H1 (cell line): Measurements from ENCODE around the gene ARHGEF1. TPM values are rescaled to one million over a fixed set of nuclear protein-coding genes. Genes with fewer than 3 reads are reported as not detected.

Experiments
- CTCF ChIA-PET: fragments of 300-600 bp; sonication (Branson Sonifier 250); formaldehyde crosslinking; loops from one replicate; lab custom pipeline; 2021; ENCODE audit not compliant: partially characterized antibody; lab: Charles Lee
- POLR2A ChIA-PET: fragments of 300-600 bp; sonication (Branson Sonifier 250); formaldehyde crosslinking; loops from one replicate; lab custom pipeline; 2021; ENCODE audit warnings: inconsistent platforms; ENCODE audit not compliant: partially characterized antibody; lab: Charles Lee
- DNase-seq, 2 experiments: peaks; one replicate each; pipeline versions ENCODE4 v3.0.0 to v3.0.0-alpha.2; 2010 to 2022; ENCODE audit warnings: low spot score in 2 of 2, low read depth in 1 of 2, mixed read lengths in 1 of 2
- FAIRE-seq: peaks from 2 replicates; lab custom pipeline; 2011; peaks lifted over from hg19 to GRCh38; lab: Jason Lieb, UNC
- H2AFZ ChIP-seq: 2 replicates; pipeline ENCODE4 v1.8.1; 2012; ENCODE audit warnings: low read length, inconsistent platforms
- H2AK5ac ChIP-seq: 2 replicates; pipeline ENCODE4 v1.6.1; 2013; ENCODE audit warnings: low read depth, low read length
- H2BK120ac ChIP-seq: replicated peaks from 2 replicates; pipeline ENCODE3; 2013; ENCODE audit warnings: low read depth, low read length, inconsistent platforms
- H2BK12ac ChIP-seq: 2 replicates; pipeline ENCODE4 v1.6.1; 2013; ENCODE audit warnings: low read depth, low read length
- H2BK15ac ChIP-seq: 2 replicates; pipeline ENCODE4 v1.6.1; 2013; ENCODE audit warnings: low read length
- H2BK20ac ChIP-seq: 2 replicates; pipeline ENCODE4 v1.6.1; 2013; ENCODE audit warnings: low read length
- H2BK5ac ChIP-seq: 2 replicates; pipeline ENCODE4 v1.6.1; 2013; ENCODE audit warnings: low read depth, low read length
- H3K14ac ChIP-seq: 2 replicates; pipeline ENCODE4 v1.6.1; 2013; ENCODE audit warnings: inconsistent platforms; ENCODE audit not compliant: insufficient read length
- H3K18ac ChIP-seq: 2 replicates; pipeline ENCODE4 v1.6.1; 2013; ENCODE audit warnings: low read length; ENCODE audit errors: extremely low read depth
- H3K23ac ChIP-seq: 2 replicates; pipeline ENCODE4 v1.6.1; 2013; ENCODE audit warnings: inconsistent platforms; ENCODE audit not compliant: insufficient read length
- H3K23me2 ChIP-seq: 2 replicates; pipeline ENCODE4 v1.6.1; 2013; ENCODE audit warnings: low read depth, low read length
- H3K27ac ChIP-seq: 2 replicates; pipeline ENCODE4 v1.6.1; 2011; ENCODE audit warnings: low read depth, low read length, inconsistent platforms
- H3K27me3 ChIP-seq, 4 experiments: replicated peaks in 1 of 4; 1 replicate in 1 of 4; 2 replicates in 3 of 4; pipeline versions ENCODE4 v1.6.1 to v1.8.1; 2011 to 2013; ENCODE audit warnings: low read length in 3 of 4, mild to moderate bottlenecking in 3 of 4, inconsistent platforms in 2 of 4, mixed read lengths in 2 of 4, moderate library complexity in 1 of 4; ENCODE audit not compliant: control insufficient read depth in 3 of 4, insufficient read depth in 3 of 4; ENCODE audit errors: extremely low read depth in 1 of 4
- H3K36me3 ChIP-seq, 4 experiments: 2 replicates each; pipeline versions ENCODE4 v1.6.1 to v1.8.1; 2011 to 2013; ENCODE audit warnings: mild to moderate bottlenecking in 4 of 4, low read length in 3 of 4, moderate library complexity in 2 of 4, control low read depth in 1 of 4, inconsistent platforms in 1 of 4; ENCODE audit not compliant: insufficient read depth in 4 of 4, control insufficient read depth in 2 of 4
- H3K4ac ChIP-seq: replicated peaks from 2 replicates; pipeline ENCODE3; 2013; ENCODE audit warnings: low read length, low read depth, mixed read lengths, inconsistent platforms; ENCODE audit not compliant: insufficient read length
- H3K4me1 ChIP-seq, 4 experiments: replicated peaks in 1 of 4; 1 replicate in 1 of 4; 2 replicates in 3 of 4; pipeline versions ENCODE4 v1.6.1 to v1.8.1; 2011 to 2013; ENCODE audit warnings: low read length in 3 of 4, inconsistent platforms in 2 of 4, mixed read lengths in 1 of 4; ENCODE audit not compliant: insufficient read depth in 4 of 4, control insufficient read depth in 3 of 4
- H3K4me2 ChIP-seq, 2 experiments: 2 replicates each; pipeline versions ENCODE4 v1.6.1 to v1.8.1; 2011 to 2013; ENCODE audit warnings: low read depth in 2 of 2, low read length in 2 of 2, control low read depth in 1 of 2, inconsistent platforms in 1 of 2, mild to moderate bottlenecking in 1 of 2; ENCODE audit not compliant: insufficient read depth in 1 of 2
- H3K4me3 ChIP-seq, 4 experiments: fragments of 200-600, 300-600 bp in 1 of 4; sonication (generic), shearing (Covaris generic), sonication (Bioruptor Twin) in 1 of 4; 2 replicates each; pipeline versions ENCODE4 v1.5.1 to v1.8.1; 2011 to 2016; ENCODE audit warnings: low read length in 4 of 4, low read depth in 3 of 4, control low read depth in 2 of 4, inconsistent platforms in 2 of 4, mild to moderate bottlenecking in 2 of 4, mixed read lengths in 1 of 4, moderate library complexity in 1 of 4; ENCODE audit not compliant: insufficient read depth in 2 of 4; ENCODE audit errors: extremely low read depth in 1 of 4
- H3K56ac ChIP-seq: replicated peaks from 2 replicates; pipeline ENCODE3; 2013; ENCODE audit warnings: low read depth, mild to moderate bottlenecking, mixed read lengths, low read length, inconsistent platforms; ENCODE audit not compliant: insufficient read length
- H3K79me1 ChIP-seq: 2 replicates; pipeline ENCODE4 v1.6.1; 2013; ENCODE audit warnings: low read depth, low read length, control low read depth
- H3K79me2 ChIP-seq, 2 experiments: 2 replicates each; pipeline versions ENCODE4 v1.6.1 to v1.8.1; 2012 to 2013; ENCODE audit warnings: low read length in 2 of 2, mild to moderate bottlenecking in 2 of 2, inconsistent platforms in 1 of 2; ENCODE audit not compliant: insufficient read depth in 2 of 2, control insufficient read depth in 1 of 2
- H3K9ac ChIP-seq, 4 experiments: replicated peaks in 1 of 4; 1 replicate in 1 of 4; 2 replicates in 3 of 4; pipeline versions ENCODE4 v1.6.1 to v1.8.1; 2011 to 2013; ENCODE audit warnings: low read depth in 3 of 4, low read length in 3 of 4, control low read depth in 2 of 4, mild to moderate bottlenecking in 2 of 4, moderate library complexity in 2 of 4, inconsistent platforms in 1 of 4; ENCODE audit errors: extremely low read depth in 1 of 4
- H3K9me3 ChIP-seq, 2 experiments: 2 replicates each; pipeline versions ENCODE4 v1.6.1 to v1.8.1; 2012 to 2013; ENCODE audit warnings: mild to moderate bottlenecking in 2 of 2, moderate library complexity in 2 of 2, control low read depth in 1 of 2, inconsistent platforms in 1 of 2, low read depth in 1 of 2, low read length in 1 of 2, mixed read lengths in 1 of 2; ENCODE audit not compliant: insufficient read depth in 2 of 2
- H4K20me1 ChIP-seq, 2 experiments: replicated peaks in 1 of 2; 2 replicates each; pipeline versions ENCODE3 to v1.8.1; 2011 to 2013; ENCODE audit warnings: inconsistent platforms in 2 of 2, low read length in 2 of 2, mild to moderate bottlenecking in 1 of 2; ENCODE audit not compliant: insufficient read depth in 2 of 2, control insufficient read depth in 1 of 2
- H4K5ac ChIP-seq: 2 replicates; pipeline ENCODE4 v1.6.1; 2013; ENCODE audit warnings: low read length, low read depth, mixed read lengths, inconsistent platforms; ENCODE audit not compliant: insufficient read length
- H4K8ac ChIP-seq: 2 replicates; pipeline ENCODE4 v1.8.0; 2013; ENCODE audit warnings: mild to moderate bottlenecking, moderate library complexity, low read length, inconsistent platforms; ENCODE audit not compliant: insufficient read depth; ENCODE audit errors: extremely low read depth
- H4K91ac ChIP-seq: replicated peaks from 2 replicates; pipeline ENCODE3; 2013; ENCODE audit warnings: low read length, mixed read lengths, inconsistent platforms; ENCODE audit not compliant: insufficient read length
- ASH2L ChIP-seq: fragments of 200-600, 300-600 bp; sonication (generic); IDR thresholded peaks from one replicate; pipeline ENCODE4 v1.7.1; 2017; ENCODE audit warnings: low read length
- CBX5 ChIP-seq: fragments of 300-800, 300-1000 bp; sonication (generic); IDR thresholded peaks from 2 replicates; pipeline ENCODE4 v1.7.1; 2016; ENCODE audit warnings: antibody characterized with exemption, low read length, low read depth
- CEBPB ChIP-seq: IDR thresholded peaks from 2 replicates; pipeline ENCODE4 v1.6.1; 2012; ENCODE audit warnings: low read depth, low read length
- MAX ChIP-seq: IDR thresholded peaks from 2 replicates; pipeline ENCODE4 v1.6.1; 2012; ENCODE audit warnings: inconsistent platforms
- POU5F1 ChIP-seq: IDR thresholded peaks from 2 replicates; pipeline ENCODE4 v1.6.1; 2011; ENCODE audit warnings: low read depth, mild to moderate bottlenecking, low read length, moderate library complexity
- SIN3A ChIP-seq, 2 experiments: IDR thresholded peaks in 1 of 2; conservative IDR thresholded peaks in 1 of 2; 2 replicates each; pipeline ENCODE4 v1.6.1; 2011 to 2012; ENCODE audit warnings: low read length in 2 of 2, improper control_type of control experiment in 1 of 2, low read depth in 1 of 2, mild to moderate bottlenecking in 1 of 2
- SIRT6 ChIP-seq: IDR thresholded peaks from one replicate; pipeline ENCODE4 v1.7.1; 2012; ENCODE audit warnings: low read length, inconsistent platforms
- SP4 ChIP-seq: IDR thresholded peaks from 2 replicates; pipeline ENCODE4 v1.6.1; 2012; ENCODE audit warnings: low read length, inconsistent platforms
- SRF ChIP-seq: IDR thresholded peaks from 2 replicates; pipeline ENCODE4 v1.6.1; 2011; ENCODE audit warnings: mild to moderate bottlenecking, low read depth, low read length, moderate library complexity
- TBP ChIP-seq: IDR thresholded peaks from 2 replicates; pipeline ENCODE4 v1.6.1; 2011; ENCODE audit warnings: low read depth, low read length, improper control_type of control experiment
- WGBS, 2 experiments: shearing (Covaris generic) in 1 of 2; methylation state at CpG; one replicate each; pipeline versions ENCODE4 v1.1.6 to v1.1.7; 2013 to 2015; ENCODE audit warnings: low lambda C conversion rate in 2 of 2, mixed read lengths in 2 of 2, inconsistent platforms in 1 of 2, low coverage in 1 of 2, missing lambda C conversion rate in 1 of 2; ENCODE audit not compliant: insufficient replicate concordance in 2 of 2, insufficient coverage in 1 of 2, insufficient read length in 1 of 2; ENCODE audit errors: extremely low coverage in 1 of 2, missing lambda C conversion rate in 1 of 2; 5-methylcytosine and 5-hydroxymethylcytosine counted together
- polyA plus RNA-seq, 7 experiments: library from polyadenylated mRNA; depleted of rRNA in 3 of 7; stranded (reverse) in 5 of 7; unstranded in 2 of 7; fragments of >200 nt in 5 of 7; fragments of 200-250 nt in 2 of 7; gene quantifications; 1 replicate in 5 of 7; 2 replicates in 1 of 7; 4 replicates in 1 of 7; pipeline versions ENCODE4 v1.2.1 to v1.2.3, GENCODE V29; 2011 to 2013; ENCODE audit warnings: missing spikeins in 2 of 7, mixed read lengths in 2 of 7
- total RNA-seq: library from RNA; stranded (reverse); fragmentation: NEBNext Ultra II Directional; extraction: Animal tissue kit (Norgen Biotek cat#: 25700); gene quantifications from 2 replicates; pipeline ENCODE4 v1.2.1, GENCODE V29; 2021

Gene ARHGEF1
- total and polyA plus RNA-seq, 2 of the 8 experiments (the other 6 are each of a cell fraction or from before 2014, with no cell fraction given), result 23.0 to 49.0 TPM

- Histone ChIP-seq H4K8ac (no peak overlapping the region), H3K9ac (no peak overlapping the region), H2BK20ac (no peak overlapping the region), H3K23me2 (peaks cover 2% of the 10 kb centered on the region; the same call in 1 of the 2 replicates), H4K91ac (no peak overlapping the region), H3K56ac (no peak overlapping the region), H2BK120ac (no peak overlapping the region), H3K79me2 (no peaks in the 10 kb centered on the region), H4K5ac (no peak overlapping the region), H3K4me1 (no peaks in the 10 kb centered on the region), H3K23ac (no peak overlapping the region), H3K79me1 (no peaks in the 10 kb centered on the region), H3K36me3 (peaks cover 6 to 17% (median 16%) of the 10 kb centered on the region in 4 experiments), H3K4me2 (no peak overlapping the region), H3K4me3 (no peak overlapping the region), H3K27ac (no peak overlapping the region), H2AFZ (no peak overlapping the region), H3K4ac (no peak overlapping the region), H3K9me3 (no peaks in the 10 kb centered on the region), H2BK12ac (no peak overlapping the region), H2AK5ac (no peak overlapping the region), H3K27me3 (no peaks in the 10 kb centered on the region), H3K18ac (no peak overlapping the region), H3K14ac (no peak overlapping the region), H4K20me1 (peaks cover 0 to 7% of the 10 kb centered on the region in 2 experiments), H2BK5ac (no peak overlapping the region), H2BK15ac (no peak overlapping the region)
- no peak for TF ChIP-seq SIRT6
- TF ChIP-seq ASH2L, result no peak
- TF ChIP-seq SP4, result no peak
- TF ChIP-seq TBP, result no peak
- no peak for TF ChIP-seq POU5F1
- TF ChIP-seq CBX5, result no peak
- no peak for TF ChIP-seq MAX
- TF ChIP-seq CEBPB, result no peak
- no peak for TF ChIP-seq SRF
- TF ChIP-seq SIN3A (conservative IDR thresholded peaks at IDR 0.05 in 1 of 2, IDR thresholded peaks at IDR 0.05 in 1 of 2; ENCODE audit: low read depth in 1 of 2, low read length in 2 of 2), result no peak
- ChIA-PET CTCF (interaction anchor here (0.8 to 2.7 kb wide), 10 partner anchors 8 to 53 kb away, joined by 3 to 12 read pairs (median 4); no protein-coding TSS in a partner anchor), POLR2A (interaction anchor here (0.9 to 13.1 kb wide), 3 partner anchors 19 to 43 kb away, joined by 4 to 167 read pairs (median 5); partner anchors contain the start of gene RPS19)
- DNase-seq, result no peak
- WGBS, 2 experiments, result 90% methylated on average over 16 of the region's 19 CpGs; no CpG with 5 or more reads in 1 of the 2 experiments
- no peak for FAIRE-seq
Observed at GRCh38 chr19:41903193-41903953, 20.4 kb downstream of the ARHGEF1 start.
